Endothelial cell of hepatic sinusoid (primary cell): ENCODE measurements around the gene CRABP1.

Experiments used
- in situ Hi-C: cut with HindIII; loops from 2 replicates; pipeline ENCODE4 v1.10.0; 2017; ENCODE audit warnings: low sequenced_read_pairs

The CRABP1 gene

DNA sequence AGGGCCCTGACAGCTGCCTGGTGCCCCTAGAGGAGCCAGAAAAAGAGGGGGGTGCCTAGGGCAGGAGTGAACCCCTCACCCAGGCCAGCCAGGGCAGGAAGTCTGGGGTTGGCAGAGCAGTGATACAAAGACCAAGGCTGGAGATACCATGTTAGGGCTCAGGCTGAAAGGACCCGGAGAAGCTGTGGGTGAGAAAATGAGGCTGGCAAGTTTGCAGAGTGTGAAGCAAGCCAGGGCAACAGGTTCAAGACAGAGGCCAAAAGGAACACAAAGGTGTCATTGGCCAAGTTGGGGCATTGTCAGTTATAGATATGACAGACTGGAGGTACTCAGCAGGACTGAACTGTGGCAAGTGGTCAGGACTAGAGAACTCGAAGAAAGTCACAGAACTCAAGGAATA lies 57.2 kb downstream of the CRABP1 start:
- in situ Hi-C loops, result no loop called here
